ENCODE measurements around the gene SLC6A17. TPM values are rescaled to one million over a fixed set of nuclear protein-coding genes. Genes with fewer than 3 reads are reported as not detected.

SLC6A17 gene
- total RNA-seq, 4 donors from 2014 or later: 0.42 to 1.8 (median 0.57) TPM

- 92% methylated on average over 6 of the region's 6 CpGs for WGBS
These were observed 66.7 kb downstream of the SLC6A17 start for GRCh38 chr1:110216844-110217444.

DNA sequence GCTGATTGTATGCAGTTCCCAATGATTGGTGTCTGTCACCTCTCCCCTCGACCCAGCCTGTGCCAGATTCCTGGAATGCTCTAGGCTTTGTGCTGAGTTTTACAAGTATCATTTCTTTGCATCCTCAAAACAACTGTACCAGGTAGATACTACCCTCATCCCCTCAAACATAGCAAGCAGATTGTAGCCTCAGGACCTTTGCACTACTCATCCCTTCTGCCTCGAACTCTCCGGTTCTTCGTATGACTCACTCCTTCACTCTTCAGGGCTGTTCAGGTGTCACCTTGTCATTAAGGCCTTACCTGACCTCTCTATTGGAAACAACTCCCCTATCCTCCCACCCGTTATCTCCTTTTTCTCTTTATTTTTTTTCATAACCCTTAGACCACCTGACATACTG, 67.8 kb downstream of the SLC6A17 start:
- H3K4me1 ChIP-seq: peaks cover 6 to 33% (median 26%) of the 10 kb centered on the region in 4 donors
- 91% methylated on average over 5 of the region's 5 CpGs for WGBS
- intact Hi-C loops (cut with DNase I): no loop called here

More at GRCh38 chr1:110216844-110217444, 66.7 kb downstream of the SLC6A17 start:
- peaks cover 15 to 45% (median 38%) of the 10 kb centered on the region in 4 donors for H3K4me1 ChIP-seq
- H3K36me3 ChIP-seq: peaks cover 0 to 21% (median 9%) of the 10 kb centered on the region in 4 donors
- no peak for DNase-seq (ENCODE audit: extremely low spot score)
- H3K9me3 ChIP-seq: no peaks in the 10 kb centered on the region
- no peak overlapping the region for H3K27ac ChIP-seq (replicated peaks in 1 of 4)
- TF ChIP-seq POLR2AphosphoS5 (IDR thresholded peaks at IDR 0.05): no peak
- TF ChIP-seq, protein P1, sequence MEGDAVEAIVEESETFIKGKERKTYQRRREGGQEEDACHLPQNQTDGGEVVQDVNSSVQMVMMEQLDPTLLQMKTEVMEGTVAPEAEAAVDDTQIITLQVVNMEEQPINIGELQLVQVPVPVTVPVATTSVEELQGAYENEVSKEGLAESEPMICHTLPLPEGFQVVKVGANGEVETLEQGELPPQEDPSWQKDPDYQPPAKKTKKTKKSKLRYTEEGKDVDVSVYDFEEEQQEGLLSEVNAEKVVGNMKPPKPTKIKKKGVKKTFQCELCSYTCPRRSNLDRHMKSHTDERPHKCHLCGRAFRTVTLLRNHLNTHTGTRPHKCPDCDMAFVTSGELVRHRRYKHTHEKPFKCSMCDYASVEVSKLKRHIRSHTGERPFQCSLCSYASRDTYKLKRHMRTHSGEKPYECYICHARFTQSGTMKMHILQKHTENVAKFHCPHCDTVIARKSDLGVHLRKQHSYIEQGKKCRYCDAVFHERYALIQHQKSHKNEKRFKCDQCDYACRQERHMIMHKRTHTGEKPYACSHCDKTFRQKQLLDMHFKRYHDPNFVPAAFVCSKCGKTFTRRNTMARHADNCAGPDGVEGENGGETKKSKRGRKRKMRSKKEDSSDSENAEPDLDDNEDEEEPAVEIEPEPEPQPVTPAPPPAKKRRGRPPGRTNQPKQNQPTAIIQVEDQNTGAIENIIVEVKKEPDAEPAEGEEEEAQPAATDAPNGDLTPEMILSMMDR (IDR thresholded peaks at IDR 0.05): no peak
- TF ChIP-seq EP300 (IDR thresholded peaks at IDR 0.05): no peak
- TF ChIP-seq POLR2A (IDR thresholded peaks at IDR 0.05; ENCODE audit: low read depth): no peak
- H3K27me3 ChIP-seq: no peaks in the 10 kb centered on the region
- intact Hi-C loops (cut with DNase I): no loop called here
- no peak overlapping the region for H3K4me3 ChIP-seq

DNA sequence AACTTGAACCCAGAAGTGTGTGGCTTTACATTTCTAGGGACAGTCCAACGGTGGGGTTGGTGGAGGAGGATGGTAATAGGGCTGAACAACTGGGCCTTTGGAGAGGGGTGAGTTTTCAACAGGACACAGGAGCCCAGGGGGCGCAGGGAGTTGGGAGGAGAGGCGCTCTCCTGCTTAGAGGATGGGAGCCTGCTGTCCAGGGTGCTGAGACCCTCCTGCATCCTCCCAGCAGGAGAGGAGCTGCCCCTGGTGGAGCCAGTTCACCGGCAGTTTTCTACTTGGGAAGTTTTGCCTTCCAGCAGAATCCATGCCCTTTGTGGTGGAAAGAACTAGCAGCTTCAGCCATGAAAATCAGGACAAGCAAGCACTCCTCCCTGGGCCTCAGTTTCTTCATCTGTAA, 68.4 kb downstream of the SLC6A17 start:
- no peak for DNase-seq (ENCODE audit: extremely low spot score)
- 73% methylated on average over 4 of the region's 4 CpGs for WGBS
- TF ChIP-seq EP300 (IDR thresholded peaks at IDR 0.05) (no peak), POLR2AphosphoS5 (IDR thresholded peaks at IDR 0.05) (no peak), POLR2A (IDR thresholded peaks at IDR 0.05; ENCODE audit: low read depth) (no peak)
- TF ChIP-seq, protein P1 (IDR thresholded peaks at IDR 0.05): no peak
- Histone ChIP-seq H3K36me3 (peaks cover 5 to 39% (median 20%) of the 10 kb centered on the region in 4 donors), H3K27me3 (no peaks in the 10 kb centered on the region), H3K4me1 (peaks cover under 1 to 27% (median 20%) of the 10 kb centered on the region in 4 donors), H3K27ac (replicated peaks in 1 of 4) (no peak overlapping the region), H3K4me3 (no peak overlapping the region), H3K9me3 (no peaks in the 10 kb centered on the region)
- intact Hi-C loops (cut with DNase I): no loop called here

More for the DNA sequence above, 67.8 kb downstream of the SLC6A17 start:
- DNase-seq (ENCODE audit: extremely low spot score): no peak
- Histone ChIP-seq H3K9me3 (no peaks in the 10 kb centered on the region), H3K36me3 (peaks cover 2 to 33% (median 14%) of the 10 kb centered on the region in 4 donors), H3K4me3 (no peak overlapping the region), H3K27ac (replicated peaks in 1 of 4) (no peak overlapping the region), H3K27me3 (no peaks in the 10 kb centered on the region)
- TF ChIP-seq POLR2AphosphoS5 (IDR thresholded peaks at IDR 0.05): no peak
- no peak for TF ChIP-seq EP300 (IDR thresholded peaks at IDR 0.05)
- TF ChIP-seq, protein P1 (IDR thresholded peaks at IDR 0.05): no peak
- TF ChIP-seq POLR2A (IDR thresholded peaks at IDR 0.05; ENCODE audit: low read depth): no peak

DNA sequence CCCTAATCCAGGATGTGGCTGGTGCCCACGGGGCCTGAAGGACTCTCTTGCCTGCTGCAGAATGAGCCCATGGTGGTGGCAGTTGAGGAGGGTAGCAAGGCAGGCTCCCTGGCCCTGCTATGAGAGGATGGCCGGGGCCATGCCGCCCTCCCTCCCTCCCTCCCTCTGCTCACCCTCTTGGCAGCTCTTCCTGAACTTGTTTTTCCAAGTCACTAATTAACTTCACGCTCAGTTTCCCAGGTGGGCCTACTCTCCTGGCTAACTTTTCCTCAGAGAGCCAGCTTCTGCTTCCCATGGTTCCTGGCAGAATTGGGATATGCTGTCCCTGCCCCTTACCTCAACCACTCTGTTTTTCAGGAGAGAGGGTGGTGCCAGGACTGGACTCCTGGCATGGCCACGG, 70.0 kb downstream of the SLC6A17 start:
- Histone ChIP-seq H3K27me3 (no peaks in the 10 kb centered on the region), H3K9me3 (no peaks in the 10 kb centered on the region), H3K27ac (replicated peaks in 1 of 4) (no peak overlapping the region), H3K4me1 (peaks cover 0 to 11% (median 5%) of the 10 kb centered on the region in 4 donors), H3K36me3 (peaks cover 5 to 51% (median 22%) of the 10 kb centered on the region in 4 donors), H3K4me3 (no peak overlapping the region)
- intact Hi-C loops (cut with DNase I): no loop called here
- WGBS: 75% methylated on average over 5 of the region's 5 CpGs
- DNase-seq (ENCODE audit: extremely low spot score): no peak
- TF ChIP-seq, protein P1 (IDR thresholded peaks at IDR 0.05): no peak
- TF ChIP-seq EP300 (IDR thresholded peaks at IDR 0.05) (no peak), POLR2AphosphoS5 (IDR thresholded peaks at IDR 0.05) (no peak), POLR2A (IDR thresholded peaks at IDR 0.05; ENCODE audit: low read depth) (no peak)

All from esophagus muscularis mucosa (tissue), 4 donors.